NB4 (cell line): Measurements from ENCODE around the gene PLA2R1.

Source experiments
- MYC ChIP-seq: IDR thresholded peaks from 2 replicates; pipeline ENCODE4 v1.6.1; 2011; ENCODE audit warnings: low read depth, low read length
- POLR2A ChIP-seq: IDR thresholded peaks from 2 replicates; pipeline ENCODE4 v1.6.1; 2011; ENCODE audit warnings: mild to moderate bottlenecking; ENCODE audit not compliant: insufficient read length; ENCODE audit errors: extremely low read depth
- TF ChIP-seq, protein P1 (sequence below): IDR thresholded peaks from one replicate; pipeline ENCODE4 v1.5.1; 2012; ENCODE audit warnings: low read depth, low read length
- TF ChIP-seq, protein P2 (sequence below): IDR thresholded peaks from 2 replicates; pipeline ENCODE4 v1.6.1; 2011; ENCODE audit warnings: low read depth, low read length

DNA sequence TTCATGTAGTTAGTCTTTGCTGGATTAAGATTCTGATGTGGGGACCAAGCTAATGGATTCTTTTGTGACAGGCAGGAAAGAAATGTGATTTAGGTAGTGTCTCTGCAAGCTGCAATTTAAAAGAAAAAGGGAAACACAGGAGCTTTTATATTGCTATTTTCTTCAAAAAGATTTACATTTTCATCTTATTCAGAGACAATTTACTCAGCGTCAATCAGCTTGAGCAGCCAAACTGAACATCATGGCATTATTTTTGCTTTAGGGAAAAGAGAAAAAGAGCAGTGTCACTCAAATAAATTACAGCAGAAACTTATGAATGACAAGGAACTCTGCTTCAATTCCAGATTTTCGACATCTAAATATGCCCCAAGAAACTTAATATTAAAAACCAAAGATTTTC, 67.4 kb downstream of the PLA2R1 start:
- TF ChIP-seq, protein P1, sequence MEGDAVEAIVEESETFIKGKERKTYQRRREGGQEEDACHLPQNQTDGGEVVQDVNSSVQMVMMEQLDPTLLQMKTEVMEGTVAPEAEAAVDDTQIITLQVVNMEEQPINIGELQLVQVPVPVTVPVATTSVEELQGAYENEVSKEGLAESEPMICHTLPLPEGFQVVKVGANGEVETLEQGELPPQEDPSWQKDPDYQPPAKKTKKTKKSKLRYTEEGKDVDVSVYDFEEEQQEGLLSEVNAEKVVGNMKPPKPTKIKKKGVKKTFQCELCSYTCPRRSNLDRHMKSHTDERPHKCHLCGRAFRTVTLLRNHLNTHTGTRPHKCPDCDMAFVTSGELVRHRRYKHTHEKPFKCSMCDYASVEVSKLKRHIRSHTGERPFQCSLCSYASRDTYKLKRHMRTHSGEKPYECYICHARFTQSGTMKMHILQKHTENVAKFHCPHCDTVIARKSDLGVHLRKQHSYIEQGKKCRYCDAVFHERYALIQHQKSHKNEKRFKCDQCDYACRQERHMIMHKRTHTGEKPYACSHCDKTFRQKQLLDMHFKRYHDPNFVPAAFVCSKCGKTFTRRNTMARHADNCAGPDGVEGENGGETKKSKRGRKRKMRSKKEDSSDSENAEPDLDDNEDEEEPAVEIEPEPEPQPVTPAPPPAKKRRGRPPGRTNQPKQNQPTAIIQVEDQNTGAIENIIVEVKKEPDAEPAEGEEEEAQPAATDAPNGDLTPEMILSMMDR: no peak
- TF ChIP-seq POLR2A (no peak), MYC (no peak)
- TF ChIP-seq, protein P2, sequence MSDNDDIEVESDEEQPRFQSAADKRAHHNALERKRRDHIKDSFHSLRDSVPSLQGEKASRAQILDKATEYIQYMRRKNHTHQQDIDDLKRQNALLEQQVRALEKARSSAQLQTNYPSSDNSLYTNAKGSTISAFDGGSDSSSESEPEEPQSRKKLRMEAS: no peak
